PC-9 (cell line): ENCODE data around the gene PPP1R13L. TPM values are rescaled to one million over a fixed set of nuclear protein-coding genes. Genes with fewer than 3 reads are reported as not detected.
"Not testable (repeated sequence)": the region's sequence is repeated elsewhere in the genome, so short reads cannot be mapped to it uniquely, and the experiment has no call there.

Source experiments
- BruUV-seq: library from RNA; stranded (reverse); fragments of 400-500 nt; replicated peaks from 2 replicates; lab custom pipeline; 2021; lab: Mats Ljungman, UMichigan
- CTCF ChIA-PET: fragments of 300-600 bp; sonication (Branson Sonifier 250); formaldehyde crosslinking; loops from one replicate; lab custom pipeline; 2022; ENCODE audit warnings: antibody characterized with exemption; lab: Charles Lee
- POLR2A ChIA-PET: fragments of 300-600 bp; sonication (Branson Sonifier 250); formaldehyde crosslinking; loops from one replicate; lab custom pipeline; 2022; ENCODE audit warnings: antibody characterized with exemption; ENCODE audit not compliant: unreplicated experiment; lab: Charles Lee
- DNase-seq, 2 experiments: peaks; one replicate each; pipeline versions ENCODE4 v3.0.0 to v3.0.0-alpha.2; 2015 to 2022; ENCODE audit warnings: mixed read lengths in 1 of 2
- H2AFZ ChIP-seq: fragments of 200-600 bp; sonication (generic); 2 replicates; pipeline ENCODE4 v1.8.1; 2017; ENCODE audit warnings: antibody characterized with exemption
- H3F3A ChIP-seq: fragments of 200-600 bp; sonication (generic); 2 replicates; pipeline ENCODE4 v1.8.1; 2017; ENCODE audit warnings: antibody characterized with exemption, mild to moderate bottlenecking, low read depth; ENCODE audit not compliant: insufficient read depth
- H3K27ac ChIP-seq: fragments of 200-600 bp; sonication (generic); 2 replicates; pipeline ENCODE4 v1.6.1; 2016; ENCODE audit warnings: mixed run types
- H3K27me3 ChIP-seq: fragments of 200-600 bp; sonication (generic); 2 replicates; pipeline ENCODE4 v1.6.1; 2016; ENCODE audit warnings: low read depth, mixed run types; ENCODE audit not compliant: insufficient read depth
- H3K36me3 ChIP-seq: fragments of 200-600 bp; sonication (generic); 2 replicates; pipeline ENCODE4 v1.6.1; 2016; ENCODE audit warnings: low read depth, mixed run types
- H3K4me1 ChIP-seq: fragments of 200-600 bp; sonication (generic); replicated peaks from 2 replicates; pipeline ENCODE4 v1.6.1; 2016; ENCODE audit warnings: mixed run types; ENCODE audit not compliant: insufficient read depth
- H3K4me2 ChIP-seq: fragments of 200-600 bp; sonication (generic); 2 replicates; pipeline ENCODE4 v1.6.1; 2017; ENCODE audit warnings: mixed run types
- H3K4me3 ChIP-seq: fragments of 200-600 bp; sonication (generic); 2 replicates; pipeline ENCODE4 v1.6.1; 2016; ENCODE audit warnings: mixed run types
- H3K79me2 ChIP-seq: fragments of 200-600 bp; sonication (generic); 2 replicates; pipeline ENCODE4 v1.6.1; 2017; ENCODE audit warnings: low read depth, mixed run types
- H3K9me2 ChIP-seq: fragments of 200-600 bp; sonication (generic); 2 replicates; pipeline ENCODE4 v1.8.1; 2017; ENCODE audit warnings: mild to moderate bottlenecking; ENCODE audit not compliant: insufficient read depth
- H3K9me3 ChIP-seq: fragments of 200-600 bp; sonication (generic); 2 replicates; pipeline ENCODE4 v1.8.1; 2016; ENCODE audit warnings: low read depth; ENCODE audit not compliant: insufficient read depth
- H4K20me1 ChIP-seq: fragments of 200-600 bp; sonication (generic); 2 replicates; pipeline ENCODE4 v1.8.1; 2017; ENCODE audit not compliant: insufficient read depth
- CTCF ChIP-seq: fragments of 200-600 bp; sonication (generic); conservative IDR thresholded peaks from 2 replicates; pipeline ENCODE4 v1.6.1; 2017; ENCODE audit warnings: mixed run types, antibody characterized with exemption, mild to moderate bottlenecking, moderate library complexity
- EZH2 ChIP-seq: fragments of 200-600 bp; sonication (generic); IDR thresholded peaks from 2 replicates; pipeline ENCODE4 v1.8.0; 2017; ENCODE audit warnings: antibody characterized with exemption, low read depth
- intact Hi-C: fragments of 100-400 bp; cut with micrococcal nuclease; formaldehyde crosslinking; loops from one replicate; pipeline ENCODE4 v1.10.0; 2022; ENCODE audit not compliant: unreplicated experiment
- total RNA-seq: library from RNA; stranded (reverse); gene quantifications from 2 replicates; pipeline ENCODE4 v1.2.3, GENCODE V29; 2021

The PPP1R13L gene
- total RNA-seq, 1 experiment from 2014 or later = 121 TPM

GRCh38 chr19:45437328-45437727 is 32.5 kb upstream of the PPP1R13L start:
- CTCF ChIA-PET = interaction anchor here (0.6 kb wide), 2 partner anchors 31 to 52 kb away, joined by 3 to 4 read pairs; no protein-coding TSS in a partner anchor
- no peaks in the 10 kb centered on the region for H3K79me2 ChIP-seq
- H4K20me1 ChIP-seq = no peaks in the 10 kb centered on the region
- H3K27me3 ChIP-seq = no peaks in the 10 kb centered on the region
- TF ChIP-seq CTCF (no peak), EZH2 (no peak)
- H3K4me2 ChIP-seq = no peak overlapping the region
- H3F3A ChIP-seq = peaks cover 34% of the 10 kb centered on the region
- peaks cover 5% of the 10 kb centered on the region for H3K4me1 ChIP-seq
- POLR2A ChIA-PET = interaction anchor here (0.6 kb wide), 1 partner anchor 558 kb away, joined by 5 read pairs; the partner anchor contains the start of gene CCDC61
- no TSS peak for BruUV-seq
- intact Hi-C loops = no loop called here
- H3K9me2 ChIP-seq = no peaks in the 10 kb centered on the region
- no peaks in the 10 kb centered on the region for H3K36me3 ChIP-seq
- H3K27ac ChIP-seq = no peak overlapping the region
- H3K4me3 ChIP-seq = no peak overlapping the region
- H2AFZ ChIP-seq = no peak overlapping the region
- DNase-seq = no peak
- no peaks in the 10 kb centered on the region for H3K9me3 ChIP-seq

DNA sequence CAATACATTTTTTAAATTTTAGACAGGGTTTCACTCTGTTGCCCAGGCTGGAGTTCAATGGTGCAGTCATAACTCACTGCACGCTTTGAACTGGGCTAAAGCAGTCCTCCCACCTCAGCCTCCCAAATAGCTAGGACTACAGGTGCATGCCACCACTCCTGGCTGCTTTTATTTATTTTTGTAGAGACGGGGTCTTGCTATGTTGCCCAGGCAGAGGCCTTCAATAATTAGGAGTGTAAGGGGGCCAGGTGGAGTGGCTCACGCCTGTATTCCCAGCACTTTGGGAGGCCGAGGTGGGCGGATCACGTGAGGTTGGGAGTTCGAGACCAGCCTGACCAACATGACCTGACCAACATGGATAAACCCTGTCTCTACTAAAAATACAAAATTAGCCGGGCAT is 27.7 kb upstream of the PPP1R13L start:
- intact Hi-C loops, H3K27me3 ChIP-seq, CTCF ChIA-PET: not testable (repeated sequence)

GRCh38 chr19:45431008-45431407 is 26.1 kb upstream of the PPP1R13L start:
- intact Hi-C loops, BruUV-seq, H3K4me2 ChIP-seq, H3K9me3 ChIP-seq, H3K27me3 ChIP-seq, H3K4me3 ChIP-seq, H3K79me2 ChIP-seq, H3K9me2 ChIP-seq, H3K36me3 ChIP-seq, H4K20me1 ChIP-seq, H3K27ac ChIP-seq, H2AFZ ChIP-seq, DNase-seq: not testable (repeated sequence)
- Histone ChIP-seq H3K4me1 (peaks cover 11% of the 10 kb centered on the region), H3F3A (peaks cover 53% of the 10 kb centered on the region)
- CTCF ChIA-PET = interaction anchor here (0.5 to 0.7 kb wide), 2 partner anchors 46 to 261 kb away, joined by 4 to 6 read pairs; partner anchors contain the start of gene SNRPD2
- POLR2A ChIA-PET = interaction anchor here (0.7 kb wide), 1 partner anchor 39 kb away, joined by 3 read pairs; no protein-coding TSS in a partner anchor

More for the DNA sequence above, 27.7 kb upstream of the PPP1R13L start:
- not testable (repeated sequence) for DNase-seq, H3K9me2 ChIP-seq, H3K27ac ChIP-seq, H3K9me3 ChIP-seq, H2AFZ ChIP-seq, H3K4me2 ChIP-seq, H3K4me3 ChIP-seq, BruUV-seq, H3K4me1 ChIP-seq, H4K20me1 ChIP-seq, H3K79me2 ChIP-seq, H3K36me3 ChIP-seq
- POLR2A ChIA-PET = interaction anchor here (0.7 kb wide), 1 partner anchor 209 kb away, joined by 5 read pairs; no protein-coding TSS in a partner anchor
- H3F3A ChIP-seq = peaks cover 40% of the 10 kb centered on the region

GRCh38 chr19:45429896-45430295 is 25.0 kb upstream of the PPP1R13L start:
- H3K36me3 ChIP-seq, intact Hi-C loops, H2AFZ ChIP-seq, H3K27ac ChIP-seq, H3K27me3 ChIP-seq, BruUV-seq, H3K79me2 ChIP-seq, CTCF ChIA-PET, DNase-seq, H3K4me2 ChIP-seq, H3K9me3 ChIP-seq, H4K20me1 ChIP-seq, H3K9me2 ChIP-seq, H3K4me3 ChIP-seq: not testable (repeated sequence)
- H3F3A ChIP-seq = peaks cover 53% of the 10 kb centered on the region
- POLR2A ChIA-PET = interaction anchor here (0.7 kb wide), 1 partner anchor 25 kb away, joined by 6 read pairs; the partner anchor contains the start of gene PPP1R13L
- H3K4me1 ChIP-seq = peaks cover 22% of the 10 kb centered on the region
